Measurements from ENCODE around the gene FAM193B.

The FAM193B gene

DNA sequence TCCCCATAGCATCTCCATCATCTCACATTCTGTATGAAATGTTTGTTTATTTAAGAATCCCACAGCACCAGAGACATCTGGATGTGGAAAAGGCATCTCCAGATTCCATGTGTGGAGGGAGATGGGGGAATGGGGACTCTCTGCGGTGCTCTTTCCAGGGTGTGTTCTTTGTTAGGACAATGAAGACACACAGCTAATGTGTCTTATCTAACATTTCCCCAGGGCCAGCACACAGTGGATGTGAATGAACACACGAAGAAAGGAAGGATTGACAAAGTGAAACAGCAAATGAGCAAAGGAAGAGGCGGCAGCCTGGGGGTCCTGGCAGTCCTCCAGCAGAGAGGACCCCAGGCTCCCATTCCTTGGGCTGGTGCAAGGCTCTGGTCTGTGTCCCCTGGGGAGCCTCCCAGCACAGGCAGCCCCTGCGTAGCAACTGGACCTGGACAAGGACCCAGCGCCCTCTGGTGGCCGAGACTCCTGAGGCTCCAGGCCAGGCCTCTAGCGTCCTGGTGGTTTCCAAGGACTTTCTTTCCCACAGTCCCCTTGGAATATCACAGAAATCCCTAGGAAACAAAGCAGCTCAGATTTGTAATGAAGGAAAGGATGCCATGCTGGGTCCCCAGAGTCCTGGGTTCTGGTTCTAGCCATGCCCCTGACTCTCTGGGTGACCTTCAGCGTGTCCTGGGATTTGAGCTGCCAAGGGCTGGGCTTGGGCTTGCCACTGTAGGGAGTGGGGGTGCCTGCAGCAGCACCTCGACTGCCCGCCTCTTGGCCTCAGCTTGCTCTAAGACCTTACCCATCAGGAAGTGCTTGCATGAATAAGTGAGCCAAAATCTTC, 53.5 kb downstream of the FAM193B start:
- peak; percentile 97 for DNase-seq (ENCODE audit: low spot score)

DNA sequence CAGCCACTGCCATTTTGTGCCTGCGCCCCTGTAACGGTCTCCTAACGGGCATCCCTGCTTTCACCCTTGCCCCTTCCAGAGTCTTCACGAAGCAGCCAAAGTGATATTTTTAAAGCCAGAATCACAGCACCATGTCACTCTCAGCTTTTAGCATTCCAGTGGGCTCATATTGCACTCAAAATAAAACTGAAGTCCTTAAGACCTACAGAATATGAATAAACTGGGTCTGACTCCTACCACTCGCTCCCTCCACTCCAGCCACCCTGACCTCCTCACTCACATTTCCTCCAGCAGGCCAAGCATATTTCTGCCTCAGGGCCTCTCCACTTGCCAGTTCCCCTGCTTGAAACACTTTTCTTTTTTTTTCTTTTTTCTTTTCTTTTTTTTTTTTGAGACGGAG, 54.5 kb downstream of the FAM193B start:
- DNase-seq (ENCODE audit: low spot score): no peak

DNA sequence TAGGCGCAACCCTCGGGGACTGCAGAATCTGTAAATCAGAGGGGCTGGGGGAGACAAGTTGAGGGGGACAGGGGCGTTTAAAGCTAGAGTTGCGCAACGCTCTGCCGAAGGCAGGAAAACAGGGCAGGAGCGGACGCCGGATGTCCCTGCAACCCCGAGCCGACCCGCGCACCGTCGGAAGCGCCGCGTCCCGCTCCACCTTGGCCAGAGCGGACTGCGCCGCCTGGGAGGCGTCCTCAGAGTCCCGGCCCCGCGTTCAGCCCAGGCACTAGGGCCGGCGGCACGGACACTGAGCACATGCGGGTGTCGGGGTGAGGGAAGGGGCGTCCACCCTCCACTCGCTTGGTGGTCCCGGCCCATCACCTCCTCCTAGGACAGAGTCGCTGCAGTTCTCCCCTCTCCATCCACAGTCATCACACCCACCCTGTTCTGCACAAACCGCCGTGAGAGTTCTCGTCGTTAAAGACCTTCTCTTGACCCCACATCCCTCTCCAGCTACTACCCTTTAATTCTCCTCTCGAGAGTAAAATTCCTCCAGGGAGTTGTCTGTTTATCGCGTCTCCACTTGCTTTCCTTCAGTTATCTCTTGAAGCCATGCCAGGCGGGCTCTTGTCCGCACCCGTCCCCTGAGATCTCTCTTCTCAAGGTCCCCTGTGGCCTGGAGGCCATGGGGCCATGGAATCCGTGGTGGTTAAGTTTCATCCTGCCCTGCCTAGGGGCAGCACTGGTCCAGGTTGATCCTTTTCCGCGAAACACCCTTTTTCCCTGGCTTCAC, 56.2 kb downstream of the FAM193B start:
- peak; percentile 60 for DNase-seq (ENCODE audit: low spot score)

DNA sequence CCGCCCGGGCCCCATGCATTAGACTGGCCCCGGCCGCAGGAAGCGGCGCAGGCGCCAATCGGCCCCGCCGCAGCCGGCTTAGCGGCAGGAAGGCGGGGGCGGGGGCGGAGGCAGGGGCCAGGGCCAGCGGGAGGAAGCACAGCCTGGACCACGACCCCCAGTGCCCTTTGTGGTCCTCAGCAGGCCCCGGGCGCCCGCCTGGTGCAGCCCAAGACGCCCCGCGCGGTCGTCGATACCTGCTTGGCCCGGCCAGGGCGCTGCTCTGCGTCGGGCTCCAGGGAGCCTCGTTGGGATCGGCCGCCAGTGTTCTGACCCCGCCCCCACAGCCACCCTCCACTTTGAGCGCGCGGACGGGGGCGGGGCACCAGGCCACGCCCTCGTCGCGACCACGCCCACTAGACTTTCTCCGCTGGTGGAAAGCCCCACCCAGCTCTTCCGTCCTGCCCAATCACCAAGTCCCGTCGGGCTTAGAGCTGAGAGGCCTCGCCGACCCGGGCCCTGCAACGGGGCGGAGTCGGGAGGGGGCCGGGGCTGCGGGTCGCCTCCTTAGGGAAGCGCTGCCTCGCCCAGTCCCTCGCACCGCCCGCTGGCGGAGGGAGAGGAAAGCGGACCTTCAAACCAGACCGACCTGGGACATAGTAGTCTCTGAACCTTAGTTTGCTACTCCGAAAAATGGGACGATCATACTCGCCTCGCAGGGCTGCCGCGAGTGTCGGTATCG, 56.9 kb downstream of the FAM193B start, which contains the start of gene PDLIM7:
TSS of gene PDLIM7 (minus strand) at position 313 of the 721 bp plus-strand sequence. CDS start 1,092 bp downstream, outside the sequence.
- DNase-seq (ENCODE audit: low spot score): peak; percentile 100

DNA sequence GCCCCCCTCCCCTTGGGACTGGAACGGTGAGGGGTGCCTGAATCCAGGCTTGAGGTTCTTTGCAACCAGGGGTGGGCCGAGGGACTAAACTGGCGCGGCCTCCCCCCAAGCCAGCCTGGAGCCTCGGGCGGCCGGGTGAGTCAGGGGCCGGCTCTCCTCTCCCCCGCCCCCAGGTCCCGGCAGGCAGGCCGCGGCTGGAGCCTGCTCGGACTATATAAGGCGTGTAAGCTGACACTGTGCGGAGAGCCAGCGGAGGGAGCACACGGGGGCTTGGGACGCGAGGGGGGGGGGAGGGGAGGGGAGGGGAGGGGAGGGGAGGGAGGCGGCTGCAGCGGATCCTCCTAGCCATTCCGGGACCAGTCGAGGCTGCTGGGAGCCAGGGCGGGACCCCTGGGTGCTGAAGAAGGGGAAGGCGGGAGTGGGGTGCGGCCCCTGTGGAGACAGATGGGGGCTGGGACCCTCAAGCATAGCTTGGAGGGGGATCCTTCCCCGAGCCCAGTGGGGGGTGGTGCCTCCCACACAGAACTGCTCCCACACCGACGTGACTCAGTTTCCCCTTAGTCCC, 57.6 kb downstream of the FAM193B start:
- DNase-seq (ENCODE audit: low spot score): peak; percentile 92

DNA sequence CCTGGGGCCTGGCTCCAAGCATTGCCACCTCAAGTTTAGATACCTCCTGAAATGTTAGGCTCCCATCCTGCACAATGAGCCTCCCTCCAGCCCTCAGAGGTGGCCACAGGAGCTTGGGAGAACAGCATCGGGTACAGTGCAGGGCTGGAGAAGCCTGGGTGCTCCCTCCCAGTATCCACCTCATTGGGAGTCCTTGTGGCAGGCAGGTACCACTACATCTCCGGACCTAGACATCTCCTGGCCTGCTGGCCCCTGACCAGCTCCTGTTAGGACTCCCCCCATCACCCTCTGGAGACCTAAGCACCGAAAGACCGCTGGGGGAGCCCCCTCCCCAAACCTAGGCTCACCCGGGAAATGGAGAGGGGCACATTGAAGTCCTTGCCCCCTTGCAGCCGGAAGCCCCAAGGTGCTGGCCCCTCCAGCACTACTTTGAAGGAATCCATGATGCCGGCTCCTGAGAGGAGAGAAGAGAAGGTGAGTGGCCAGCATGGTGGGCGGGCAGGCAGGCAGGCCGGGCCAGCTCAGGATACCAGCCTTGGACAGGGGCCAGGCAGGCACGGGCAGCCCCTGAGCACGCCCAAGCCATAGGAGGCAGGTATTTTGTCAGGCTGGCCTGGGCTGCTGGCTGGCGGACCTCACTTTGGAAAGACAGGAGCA, 58.2 kb downstream of the FAM193B start:
- DNase-seq (ENCODE audit: low spot score): peak; percentile 92

DNA sequence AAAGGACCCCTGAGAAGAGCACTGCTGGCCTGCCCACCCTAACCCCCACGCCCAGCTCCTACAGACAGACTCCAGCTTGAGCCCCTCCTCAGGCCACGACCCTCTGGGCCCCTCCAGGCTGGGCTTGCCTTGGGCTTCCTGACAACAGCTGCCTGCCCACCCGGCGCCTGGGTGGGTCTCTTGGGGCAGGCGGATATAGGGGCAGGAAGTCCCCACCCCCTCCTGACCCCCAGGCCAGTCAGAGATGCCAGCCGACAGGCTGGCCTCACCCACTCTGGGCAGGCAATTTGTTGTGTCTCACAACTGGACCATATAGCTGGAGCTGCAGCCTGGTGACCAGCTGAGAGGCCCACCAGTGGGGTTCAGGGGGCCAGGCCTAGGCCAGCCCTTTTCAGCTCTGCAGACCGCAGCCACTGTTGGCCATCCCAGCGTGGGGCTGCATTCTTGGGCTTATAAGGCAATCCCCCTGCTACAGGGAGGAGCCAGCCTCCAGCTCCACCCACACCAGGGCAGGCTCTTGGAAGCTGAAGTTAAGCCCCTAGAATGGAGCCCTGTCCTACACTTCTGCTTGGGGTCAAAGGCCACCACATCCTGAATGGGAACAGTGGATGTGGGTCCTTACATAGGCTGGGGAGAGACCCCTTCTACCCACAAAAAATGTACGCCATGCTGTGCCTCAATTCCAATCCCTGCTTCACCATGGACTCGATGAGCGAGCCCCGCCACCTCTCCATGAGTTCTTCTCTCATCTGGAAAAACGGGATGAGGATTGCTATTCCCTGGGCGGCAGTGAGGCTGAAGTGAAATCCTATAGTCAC, 58.9 kb downstream of the FAM193B start:
- DNase-seq (ENCODE audit: low spot score): no peak

DNA sequence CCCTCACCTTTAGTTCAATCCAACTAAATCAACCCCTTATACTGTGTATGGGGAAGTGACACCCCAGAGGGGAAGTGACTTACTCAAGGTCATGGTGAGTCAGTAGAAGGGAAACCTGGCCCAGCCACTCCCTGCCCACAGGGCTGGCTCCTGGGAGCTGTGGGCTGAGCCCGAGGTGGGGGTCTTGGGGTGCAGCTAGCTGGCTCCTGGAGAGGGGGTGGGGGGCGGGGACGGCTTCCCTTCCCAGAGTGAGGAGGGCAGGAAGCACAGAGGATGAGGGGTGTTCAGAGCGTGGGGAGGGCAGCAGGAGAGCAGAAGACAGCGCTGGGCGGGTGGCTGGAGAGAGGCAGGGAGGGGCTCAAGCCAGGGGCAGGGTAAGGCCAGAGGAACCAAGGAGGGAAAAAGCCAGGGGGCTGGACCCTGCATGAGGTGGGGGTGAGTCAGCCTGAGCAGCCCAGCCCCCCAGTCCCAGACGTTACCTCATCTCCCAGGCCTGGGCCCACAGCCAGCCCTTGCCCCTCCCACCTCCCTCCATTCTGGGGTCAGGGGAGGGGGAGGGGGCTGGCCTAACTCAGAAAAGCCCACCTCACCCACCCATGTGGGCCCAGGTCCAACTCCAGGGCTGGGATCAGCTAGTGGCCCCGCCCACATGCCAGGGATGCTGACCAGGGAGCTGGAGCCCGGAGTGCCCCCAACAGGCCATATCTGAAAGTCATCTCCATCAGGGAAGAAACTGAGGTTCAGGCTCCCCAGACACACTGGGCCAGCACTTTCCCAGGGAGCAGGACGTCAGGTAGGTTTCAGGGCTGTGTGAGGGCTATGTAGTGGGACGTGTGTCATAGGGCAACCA, 59.8 kb downstream of the FAM193B start:
- DNase-seq (ENCODE audit: low spot score): no peak

DNA sequence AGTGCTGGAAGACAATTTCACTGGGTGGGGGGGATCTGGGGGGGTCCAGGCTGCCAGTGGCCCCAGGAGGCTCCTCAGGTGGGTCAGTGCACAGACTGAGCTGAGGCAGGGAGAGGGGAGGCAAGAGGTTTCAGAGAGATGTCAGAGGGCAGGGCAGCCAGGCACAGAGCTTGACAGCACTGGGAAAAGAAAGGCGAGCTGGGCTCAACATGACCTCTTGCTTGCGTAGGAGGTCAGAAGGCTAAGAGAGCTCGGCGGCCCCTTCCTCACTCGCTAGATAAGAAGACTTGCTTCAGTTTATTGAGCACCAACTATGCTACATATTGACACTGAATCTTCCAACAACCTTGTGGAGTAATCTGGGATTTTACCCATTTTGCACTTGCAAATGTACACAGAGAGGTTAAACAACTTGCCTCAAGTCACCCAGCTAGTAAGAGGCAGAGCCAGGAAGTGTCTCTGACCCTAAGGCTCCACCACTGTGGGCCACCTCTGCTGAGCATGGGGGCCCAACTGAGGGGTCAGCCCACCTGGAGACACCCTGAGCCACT, 60.5 kb downstream of the FAM193B start:
- no peak for DNase-seq (ENCODE audit: low spot score)

DNA sequence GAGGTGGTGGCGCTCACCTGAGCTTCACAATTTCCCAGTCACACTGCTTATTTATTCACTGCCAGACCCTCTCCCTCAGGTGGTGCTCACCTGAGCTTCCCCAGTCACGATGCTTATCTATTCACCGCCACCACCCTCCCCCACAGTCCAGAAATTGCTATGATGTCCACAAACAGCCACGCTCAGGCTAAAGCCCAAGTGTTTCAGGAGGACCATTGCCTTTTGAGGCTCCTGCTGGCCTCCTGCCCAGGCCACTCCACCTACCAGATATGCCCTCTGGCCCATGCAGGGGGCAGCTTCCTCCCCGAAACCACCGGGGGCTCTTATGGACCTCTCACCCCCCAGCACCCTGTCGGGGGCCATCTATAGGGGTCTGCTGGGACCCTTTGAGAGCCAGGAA, 61.5 kb downstream of the FAM193B start:
- DNase-seq (ENCODE audit: low spot score): no peak

DNA sequence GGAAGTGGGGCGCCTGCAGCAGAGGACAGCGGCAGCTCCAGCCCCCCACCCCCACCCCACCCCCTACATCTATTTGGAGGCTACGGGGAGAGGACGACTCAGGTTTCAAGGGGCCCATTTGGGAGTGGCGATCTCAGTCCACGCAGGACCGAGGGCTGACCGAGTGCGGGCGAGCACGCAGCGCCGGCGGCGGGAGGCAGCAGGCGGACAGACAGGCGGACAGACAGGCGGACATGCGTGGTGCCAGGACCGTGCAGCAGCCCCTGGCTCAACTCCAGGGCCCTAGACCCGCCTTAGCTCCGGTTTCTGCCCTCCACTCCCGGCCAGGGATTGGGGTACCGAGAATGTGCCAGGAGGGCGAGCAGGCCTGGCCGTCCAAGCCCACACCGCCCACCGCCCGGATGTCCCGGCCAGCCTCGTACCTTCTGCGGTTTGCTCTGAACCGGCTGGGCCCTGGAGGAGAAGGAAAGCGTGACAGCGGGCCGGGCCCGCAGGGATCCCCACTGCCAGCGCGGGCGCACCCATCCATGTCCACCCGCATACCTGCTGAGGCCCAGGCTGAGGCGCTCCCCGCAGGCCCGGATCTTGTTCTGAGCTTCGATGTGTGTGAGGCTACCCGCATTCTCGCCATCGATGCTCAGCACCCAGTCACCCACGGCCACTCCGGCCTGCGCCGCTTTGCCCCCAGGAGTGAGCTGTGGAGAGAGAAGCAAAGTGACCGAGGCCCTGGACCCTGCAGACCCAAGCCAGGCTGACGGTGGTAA, 62.2 kb downstream of the FAM193B start:
- DNase-seq (ENCODE audit: low spot score): no peak

DNA sequence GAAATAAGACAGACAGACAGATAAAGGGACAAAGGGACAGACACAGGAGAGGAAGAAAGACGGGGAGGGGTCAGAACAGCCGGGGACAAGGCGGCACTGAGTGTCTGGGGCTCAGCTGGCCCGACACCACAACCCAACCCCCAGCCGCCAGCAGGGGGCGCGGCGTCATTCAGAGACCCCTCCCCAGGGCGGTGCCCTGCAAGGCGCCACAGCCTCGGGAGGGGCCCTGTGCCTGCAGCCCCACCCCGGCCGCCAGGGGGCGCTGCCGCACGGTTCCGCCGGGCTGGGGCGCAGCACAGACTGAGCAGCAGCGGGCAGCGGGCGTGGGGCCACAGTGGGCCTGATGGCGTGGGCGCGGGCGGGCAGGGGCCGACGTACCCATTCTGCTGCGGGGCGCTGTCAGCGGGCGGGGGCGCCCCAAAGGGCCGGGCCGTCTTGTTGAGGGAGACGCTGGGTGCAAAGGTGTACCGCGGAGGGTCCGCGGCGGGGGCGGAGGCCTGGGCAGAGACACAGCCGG, 62.9 kb downstream of the FAM193B start:
- peak; percentile 92 for DNase-seq (ENCODE audit: low spot score)

DNA sequence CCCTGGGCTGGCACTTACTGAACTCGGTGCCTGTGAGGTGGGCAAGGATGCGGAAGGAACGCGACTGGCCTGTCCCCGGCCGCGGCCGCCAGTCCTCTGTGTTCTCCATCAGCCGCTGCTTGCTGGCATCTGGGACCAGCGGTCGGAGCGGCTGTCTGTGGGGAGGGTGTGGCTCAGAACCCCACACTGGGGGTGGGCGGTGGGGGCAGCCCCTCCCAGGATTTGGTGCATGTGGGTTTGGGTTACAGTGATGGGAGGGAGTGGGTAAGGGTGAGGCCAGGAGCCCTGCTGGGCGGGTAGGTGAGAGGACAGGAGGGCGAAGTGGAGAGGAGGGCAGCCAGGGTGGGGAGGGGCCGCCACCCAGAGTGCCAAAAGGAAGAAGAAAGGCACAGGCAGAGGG, 63.4 kb downstream of the FAM193B start:
- no peak for DNase-seq (ENCODE audit: low spot score)

DNA sequence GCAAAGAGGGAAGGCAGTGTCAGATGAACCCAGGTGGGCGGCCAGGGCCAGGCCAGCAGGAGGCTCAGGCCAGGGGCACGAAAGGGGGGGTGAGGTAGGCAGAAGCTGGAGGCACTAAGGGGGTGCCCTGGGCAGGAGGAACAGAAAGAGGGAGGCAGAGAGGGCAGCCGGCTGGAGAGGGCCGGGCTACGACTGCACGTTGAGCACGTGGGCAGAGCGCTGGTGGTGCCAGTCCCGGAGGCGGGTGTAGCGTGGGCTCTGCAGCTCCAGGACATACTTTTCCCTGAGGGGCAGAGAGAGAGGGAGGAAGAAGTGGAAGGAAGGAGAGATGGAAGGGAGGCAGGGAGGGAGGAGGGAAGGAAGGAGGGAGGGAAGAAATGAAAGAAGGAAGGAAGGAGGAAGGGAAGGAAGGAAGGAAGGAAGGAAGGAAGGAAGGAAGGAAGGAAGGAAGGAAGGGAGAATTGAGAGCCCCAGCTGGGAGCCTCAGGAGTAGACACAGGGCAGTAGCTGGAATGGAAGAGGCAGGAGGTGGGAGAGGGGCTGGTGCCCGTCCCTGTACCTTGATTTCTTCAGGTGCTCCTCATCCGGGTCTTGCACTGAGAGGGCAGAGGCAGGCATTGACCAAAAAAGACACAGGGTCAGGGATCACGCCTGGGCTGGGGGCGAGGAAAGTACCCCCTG, 63.9 kb downstream of the FAM193B start:
- DNase-seq (ENCODE audit: low spot score): no peak

DNA sequence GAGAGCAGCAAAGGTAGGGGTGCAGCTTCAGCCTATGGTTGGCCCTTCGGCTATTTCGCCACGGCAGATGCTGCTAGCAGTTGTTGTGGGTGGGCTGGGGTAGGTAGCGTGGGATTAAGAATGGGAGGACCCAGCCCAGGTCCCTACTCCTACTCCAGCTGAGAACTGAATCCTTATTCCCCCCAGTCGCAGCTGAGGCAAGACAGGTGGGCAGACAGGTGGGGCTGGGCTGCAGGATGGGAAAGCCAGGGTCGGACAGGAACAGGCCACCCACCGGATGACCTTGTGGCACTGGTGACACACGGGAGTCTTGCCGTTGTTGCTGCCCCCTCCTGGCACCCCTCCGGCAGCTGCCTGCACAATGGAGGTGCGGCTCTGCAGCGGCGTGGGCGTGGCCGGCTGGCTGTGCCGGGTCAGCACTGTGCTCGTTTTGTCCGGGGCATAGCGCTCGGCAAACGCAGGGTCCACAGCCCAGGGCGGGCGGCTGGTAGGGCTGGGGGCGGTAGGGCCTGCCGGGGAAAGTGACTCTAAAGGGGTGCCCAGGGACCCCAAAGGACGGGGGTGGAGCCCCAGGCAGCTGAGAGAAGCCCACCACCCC, 65.1 kb downstream of the FAM193B start:
- DNase-seq (ENCODE audit: low spot score): no peak

DNA sequence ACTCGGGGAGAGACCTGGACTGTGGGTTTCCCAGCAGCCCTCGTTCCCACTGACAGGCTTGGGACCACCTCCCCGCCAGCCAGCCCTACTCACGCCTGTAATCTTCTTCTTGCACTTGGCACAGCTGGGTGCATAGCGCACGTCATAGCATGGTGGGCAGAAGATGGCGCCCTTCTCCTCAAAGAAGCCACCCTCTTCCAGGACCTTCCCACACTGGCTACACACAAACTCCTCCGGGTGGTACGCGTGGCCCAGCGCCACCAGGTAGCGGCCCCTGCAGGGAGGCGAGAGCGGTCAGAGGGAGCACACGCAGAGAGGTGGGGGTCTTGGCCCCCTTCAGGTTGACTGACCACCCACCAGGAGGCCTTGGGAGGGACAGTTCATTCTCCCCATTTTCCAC, 66.4 kb downstream of the FAM193B start:
- DNase-seq (ENCODE audit: low spot score): no peak

DNA sequence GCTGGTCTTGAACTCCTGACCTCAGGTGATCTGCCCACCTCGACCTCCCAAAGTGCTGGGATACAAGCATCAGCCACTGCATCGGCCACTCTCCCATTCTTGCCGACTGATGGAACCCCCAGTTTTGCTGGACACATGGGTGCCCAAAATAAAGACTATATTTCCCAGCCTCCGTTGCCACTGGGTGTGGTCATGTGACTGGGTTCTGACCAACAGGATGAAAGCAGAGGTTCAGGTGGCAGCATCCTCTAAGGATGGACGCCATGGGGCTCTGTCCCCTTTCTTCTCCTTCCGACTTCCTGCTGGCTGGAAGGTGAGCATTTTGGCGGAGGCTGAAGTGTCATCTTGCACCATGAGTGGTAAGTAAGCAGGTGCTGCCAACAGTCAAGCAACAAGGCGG, 67.2 kb downstream of the FAM193B start:
- DNase-seq (ENCODE audit: low spot score): no peak

DNA sequence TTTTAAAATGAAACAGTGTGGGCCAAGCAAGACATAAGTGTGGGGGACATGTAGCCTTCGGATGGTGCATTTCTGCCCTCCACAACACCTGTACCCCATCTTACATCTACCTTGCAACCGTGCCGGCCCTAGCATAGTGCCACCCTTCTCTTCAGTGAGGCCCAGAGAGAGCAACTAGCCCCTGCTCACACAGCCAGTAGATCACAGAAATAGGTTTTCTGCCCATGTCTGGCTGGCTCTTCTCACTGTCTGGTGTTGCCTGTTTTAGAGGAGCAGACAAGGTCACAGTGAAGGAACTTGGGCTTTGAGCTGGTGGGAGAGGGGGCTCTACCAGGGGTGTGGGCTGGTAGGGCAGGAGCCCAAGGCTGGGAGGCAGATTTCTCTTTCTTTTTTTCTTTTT, 68.1 kb downstream of the FAM193B start:
- no peak for DNase-seq (ENCODE audit: low spot score)
